H9 (cell line): ENCODE measurements around the gene CXCL14. TPM values are rescaled to one million over a fixed set of nuclear protein-coding genes. Genes with fewer than 3 reads are reported as not detected.

Source experiments
- DNase-seq: peaks from one replicate; pipeline ENCODE4 v3.0.0-alpha.2; 2017
- H2AFZ ChIP-seq: one replicate; pipeline ENCODE4 v1.6.1; 2013; ENCODE audit warnings: mild to moderate bottlenecking, low read length, control low read depth, moderate library complexity
- H2AK5ac ChIP-seq: 2 replicates; pipeline ENCODE4 v1.6.1; 2013; ENCODE audit warnings: low read length, control low read depth, mixed read lengths; ENCODE audit not compliant: insufficient read length
- H2BK120ac ChIP-seq: one replicate; pipeline ENCODE4 v1.6.1; 2013; ENCODE audit warnings: low read depth, mild to moderate bottlenecking, low read length, control low read depth, inconsistent platforms; ENCODE audit not compliant: poor library complexity, severe bottlenecking
- H2BK12ac ChIP-seq: 2 replicates; pipeline ENCODE4 v1.6.1; 2013; ENCODE audit warnings: low read length, control low read depth, mixed read lengths, low read depth; ENCODE audit not compliant: insufficient read length
- H2BK15ac ChIP-seq: 2 replicates; pipeline ENCODE4 v1.6.1; 2013; ENCODE audit warnings: low read depth, low read length, control low read depth
- H2BK20ac ChIP-seq: one replicate; pipeline ENCODE4 v1.6.1; 2013; ENCODE audit warnings: low read depth, mild to moderate bottlenecking, low read length, control low read depth, inconsistent platforms; ENCODE audit not compliant: poor library complexity, severe bottlenecking
- H2BK5ac ChIP-seq: 2 replicates; pipeline ENCODE4 v1.6.1; 2013; ENCODE audit warnings: low read length, control low read depth, mixed read lengths; ENCODE audit not compliant: insufficient read length
- H3K14ac ChIP-seq: 2 replicates; pipeline ENCODE4 v1.6.1; 2013; ENCODE audit warnings: low read length, control low read depth; ENCODE audit not compliant: insufficient read depth
- H3K18ac ChIP-seq: 2 replicates; pipeline ENCODE4 v1.6.1; 2013; ENCODE audit warnings: low read depth, mild to moderate bottlenecking, mixed read lengths, low read length, control low read depth; ENCODE audit not compliant: insufficient read length
- H3K23ac ChIP-seq: 2 replicates; pipeline ENCODE4 v1.6.1; 2013; ENCODE audit warnings: low read length, control low read depth, mixed read lengths, low read depth; ENCODE audit not compliant: insufficient read length
- H3K23me2 ChIP-seq: 2 replicates; pipeline ENCODE4 v1.6.1; 2013; ENCODE audit warnings: low read depth, mild to moderate bottlenecking, mixed read lengths, low read length, control low read depth; ENCODE audit not compliant: insufficient read length, poor library complexity, severe bottlenecking
- H3K27ac ChIP-seq: 2 replicates; pipeline ENCODE4 v1.5.1; 2013; ENCODE audit warnings: low read length, control low read depth, mixed read lengths, low read depth; ENCODE audit not compliant: insufficient read length
- H3K27me3 ChIP-seq: 2 replicates; pipeline ENCODE4 v1.6.1; 2013; ENCODE audit warnings: low read length, control low read depth, inconsistent platforms; ENCODE audit not compliant: insufficient read depth
- H3K4ac ChIP-seq: 2 replicates; pipeline ENCODE4 v1.6.1; 2013; ENCODE audit warnings: low read depth, mild to moderate bottlenecking, control low read depth, inconsistent platforms, low read length, moderate library complexity
- H3K4me1 ChIP-seq: 2 replicates; pipeline ENCODE4 v1.6.1; 2013; ENCODE audit warnings: low read length, control low read depth, inconsistent platforms; ENCODE audit not compliant: insufficient read depth
- H3K4me2 ChIP-seq: 2 replicates; pipeline ENCODE4 v1.6.1; 2013; ENCODE audit warnings: low read length, control low read depth, mixed read lengths; ENCODE audit not compliant: insufficient read length, insufficient read depth
- H3K56ac ChIP-seq: 2 replicates; pipeline ENCODE4 v1.6.1; 2013; ENCODE audit warnings: low read depth, mild to moderate bottlenecking, mixed read lengths, low read length, control low read depth; ENCODE audit not compliant: insufficient read length
- H3K79me1 ChIP-seq: 2 replicates; pipeline ENCODE4 v1.6.1; 2013; ENCODE audit warnings: low read depth, mild to moderate bottlenecking, moderate library complexity, low read length, control low read depth, inconsistent platforms; ENCODE audit not compliant: insufficient read depth, poor library complexity, severe bottlenecking
- H3K79me2 ChIP-seq: 2 replicates; pipeline ENCODE4 v1.6.1; 2013; ENCODE audit warnings: low read length, control low read depth, inconsistent platforms; ENCODE audit not compliant: insufficient read depth
- H3K9ac ChIP-seq: 2 replicates; pipeline ENCODE4 v1.6.1; 2013; ENCODE audit warnings: low read length, control low read depth, mixed read lengths; ENCODE audit not compliant: insufficient read length; ENCODE audit errors: extremely low read depth
- H3K9me3 ChIP-seq: one replicate; pipeline ENCODE4 v1.6.1; 2013; ENCODE audit warnings: low read depth, low read length, inconsistent platforms; ENCODE audit not compliant: control insufficient read depth
- H3T11ph ChIP-seq: one replicate; pipeline ENCODE4 v1.6.1; 2013; ENCODE audit warnings: mild to moderate bottlenecking, low read length, control low read depth, inconsistent platforms
- H4K20me1 ChIP-seq: one replicate; pipeline ENCODE4 v1.6.1; 2013; ENCODE audit not compliant: control insufficient read depth, insufficient read length, insufficient read depth
- H4K5ac ChIP-seq: 2 replicates; pipeline ENCODE4 v1.6.1; 2013; ENCODE audit warnings: low read depth, mild to moderate bottlenecking, mixed read lengths, low read length, control low read depth; ENCODE audit not compliant: insufficient read length
- H4K8ac ChIP-seq: replicated peaks from 2 replicates; pipeline ENCODE4 v1.6.1; 2013; ENCODE audit warnings: low read length, control low read depth, mixed read lengths, low read depth; ENCODE audit not compliant: insufficient read length
- H4K91ac ChIP-seq: 2 replicates; pipeline ENCODE4 v1.6.1; 2013; ENCODE audit warnings: low read depth, mild to moderate bottlenecking, moderate library complexity, mixed read lengths, low read length, control low read depth; ENCODE audit not compliant: insufficient read length
- H3K27ac Mint-ChIP-seq, 3 experiments: 2 replicates in 2 of 3; 3 replicates in 1 of 3; pipeline ENCODE4 v1.8.0; 2020 to 2021; ENCODE audit warnings: mixed read lengths in 3 of 3, mild to moderate bottlenecking in 1 of 3, moderate library complexity in 1 of 3
- H3K27me3 Mint-ChIP-seq: 2 replicates; pipeline ENCODE4 v1.8.0; 2021; ENCODE audit warnings: low read depth, mild to moderate bottlenecking, moderate library complexity, mixed read lengths
- H3K36me3 Mint-ChIP-seq, 3 experiments: 2 replicates in 2 of 3; 3 replicates in 1 of 3; pipeline ENCODE4 v1.8.0; 2020 to 2021; ENCODE audit warnings: low read depth in 3 of 3, mixed read lengths in 3 of 3; ENCODE audit not compliant: insufficient read depth in 1 of 3
- H3K4me1 Mint-ChIP-seq, 2 experiments: 2 replicates each; pipeline ENCODE4 v1.8.0; 2020; ENCODE audit warnings: mixed read lengths in 2 of 2
- H3K4me3 Mint-ChIP-seq, 2 experiments: 2 replicates in 1 of 2; 3 replicates in 1 of 2; pipeline ENCODE4 v1.8.0; 2020 to 2021; ENCODE audit warnings: mild to moderate bottlenecking in 2 of 2, mixed read lengths in 2 of 2, moderate library complexity in 1 of 2
- H3K9me3 Mint-ChIP-seq, 2 experiments: 2 replicates in 1 of 2; 3 replicates in 1 of 2; pipeline ENCODE4 v1.8.0; 2020; ENCODE audit warnings: mild to moderate bottlenecking in 2 of 2, mixed read lengths in 2 of 2, moderate library complexity in 1 of 2
- WGBS: extraction: QIAGEN DNeasy Blood & Tissue Kit; methylation state at CpG from one replicate; pipeline ENCODE4 v1.1.7; 2013; ENCODE audit warnings: missing lambda C conversion rate, low lambda C conversion rate, mixed read lengths; ENCODE audit not compliant: insufficient read length; ENCODE audit errors: extremely low coverage; 5-methylcytosine and 5-hydroxymethylcytosine counted together
- total RNA-seq: library from RNA; stranded (reverse); gene quantifications from 2 replicates; pipeline ENCODE4 v1.2.1, GENCODE V29; 2021
- TF ChIP-seq, protein P1 (sequence below): fragments of 200-600 bp; sonication (generic); conservative IDR thresholded peaks from 3 replicates; pipeline ENCODE4 v1.8.0; 2021; ENCODE audit warnings: antibody characterized with exemption, mild to moderate bottlenecking

The CXCL14 gene
- total RNA-seq, 1 experiment from 2014 or later, result 1.1 TPM

DNA sequence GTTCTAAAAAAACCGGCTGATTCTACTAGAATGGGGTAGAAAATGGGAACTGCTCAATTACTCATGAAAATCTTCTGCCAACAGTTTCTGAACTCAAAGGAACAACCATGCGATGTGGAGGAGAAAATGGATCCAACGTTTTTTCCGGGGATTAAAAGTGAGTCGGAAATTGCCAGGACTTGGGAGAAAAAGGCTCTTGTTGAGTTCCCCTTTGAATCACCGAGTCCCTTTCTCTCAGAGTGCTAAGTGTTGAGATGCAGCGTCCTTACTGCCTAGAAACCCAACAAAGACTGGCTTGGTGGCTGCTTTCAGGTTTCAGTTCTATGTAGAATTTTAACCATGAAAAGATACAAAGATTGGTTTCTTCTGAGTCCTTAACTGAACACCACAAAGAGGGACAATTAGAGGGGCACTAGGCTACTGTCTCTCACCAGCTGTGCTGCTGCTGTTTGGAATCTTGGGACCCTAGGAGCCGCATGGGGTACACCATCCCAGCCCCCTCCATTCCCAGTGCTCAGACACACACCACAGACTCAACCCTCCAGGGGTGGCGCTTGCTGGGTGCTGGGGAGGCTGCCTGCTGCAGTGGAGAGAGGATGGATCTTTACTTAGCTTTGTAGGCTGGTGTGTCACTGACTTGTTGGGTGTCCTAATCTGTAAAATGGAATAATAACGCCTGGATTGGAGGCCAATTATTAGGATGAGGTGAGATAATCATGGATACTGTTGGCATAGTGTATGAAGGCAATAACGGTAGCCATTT, 21.5 kb downstream of the CXCL14 start:
- Histone ChIP-seq H3K9ac (no peak overlapping the region), H3K4me2 (no peak overlapping the region), H4K91ac (no peak overlapping the region), H3T11ph (no peak overlapping the region), H3K18ac (no peak overlapping the region), H3K23me2 (no peaks in the 10 kb centered on the region), H2AK5ac (no peak overlapping the region), H2BK120ac (no peak overlapping the region), H2BK12ac (no peak overlapping the region), H2AFZ (no peak overlapping the region), H2BK15ac (no peak overlapping the region), H3K23ac (no peak overlapping the region), H3K14ac (no peak overlapping the region), H4K8ac (no peak overlapping the region), H3K4me1 (no peaks in the 10 kb centered on the region), H3K79me1 (no peaks in the 10 kb centered on the region), H3K27ac (no peak overlapping the region), H3K9me3 (no peaks in the 10 kb centered on the region), H4K5ac (no peak overlapping the region), H3K4ac (no peak overlapping the region), H3K79me2 (no peaks in the 10 kb centered on the region), H3K56ac (no peak overlapping the region), H3K27me3 (no peaks in the 10 kb centered on the region; the same call in 1 of the 2 replicates), H2BK20ac (no peak overlapping the region), H4K20me1 (no peaks in the 10 kb centered on the region), H2BK5ac (no peak overlapping the region)
- no CpG with 5 or more reads among the region's 11 CpGs for WGBS
- peaks cover 9 to 11% of the 10 kb centered on the region in 2 experiments for H3K4me1 Mint-ChIP-seq
- DNase-seq, result no peak
- TF ChIP-seq, protein P1, sequence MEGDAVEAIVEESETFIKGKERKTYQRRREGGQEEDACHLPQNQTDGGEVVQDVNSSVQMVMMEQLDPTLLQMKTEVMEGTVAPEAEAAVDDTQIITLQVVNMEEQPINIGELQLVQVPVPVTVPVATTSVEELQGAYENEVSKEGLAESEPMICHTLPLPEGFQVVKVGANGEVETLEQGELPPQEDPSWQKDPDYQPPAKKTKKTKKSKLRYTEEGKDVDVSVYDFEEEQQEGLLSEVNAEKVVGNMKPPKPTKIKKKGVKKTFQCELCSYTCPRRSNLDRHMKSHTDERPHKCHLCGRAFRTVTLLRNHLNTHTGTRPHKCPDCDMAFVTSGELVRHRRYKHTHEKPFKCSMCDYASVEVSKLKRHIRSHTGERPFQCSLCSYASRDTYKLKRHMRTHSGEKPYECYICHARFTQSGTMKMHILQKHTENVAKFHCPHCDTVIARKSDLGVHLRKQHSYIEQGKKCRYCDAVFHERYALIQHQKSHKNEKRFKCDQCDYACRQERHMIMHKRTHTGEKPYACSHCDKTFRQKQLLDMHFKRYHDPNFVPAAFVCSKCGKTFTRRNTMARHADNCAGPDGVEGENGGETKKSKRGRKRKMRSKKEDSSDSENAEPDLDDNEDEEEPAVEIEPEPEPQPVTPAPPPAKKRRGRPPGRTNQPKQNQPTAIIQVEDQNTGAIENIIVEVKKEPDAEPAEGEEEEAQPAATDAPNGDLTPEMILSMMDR, result no peak
- no peak overlapping the region for H3K4me3 Mint-ChIP-seq
- no peaks in the 10 kb centered on the region for H3K36me3 Mint-ChIP-seq
- no peaks in the 10 kb centered on the region for H3K9me3 Mint-ChIP-seq
- H3K27me3 Mint-ChIP-seq, result peaks cover 81% of the 10 kb centered on the region
- no peak overlapping the region for H3K27ac Mint-ChIP-seq
